ENCODE measurements around the gene MITF. TPM values are rescaled to one million over a fixed set of nuclear protein-coding genes. Genes with fewer than 3 reads are reported as not detected.

Gene MITF
- total RNA-seq, 1 donor from 2014 or later, result 5.7 TPM

GRCh38 chr3:69869643-69870042 is 130.4 kb downstream of the MITF start:
- H3K27ac Mint-ChIP-seq (ENCODE audit: unreplicated experiment), result no peak overlapping the region
- DNase-seq (ENCODE audit: low spot score), result no peak

GRCh38 chr3:69871251-69871650 is 132.0 kb downstream of the MITF start:
- H3K4me3 Mint-ChIP-seq (ENCODE audit: unreplicated experiment), result no peak overlapping the region
- no peak for DNase-seq (ENCODE audit: low spot score)
- H3K36me3 Mint-ChIP-seq (ENCODE audit: low read depth), result no peaks in the 10 kb centered on the region
- no peak for TF ChIP-seq CTCF (IDR thresholded peaks at IDR 0.05)
- no peaks in the 10 kb centered on the region for H3K9me3 Mint-ChIP-seq (ENCODE audit: low read depth)
- H3K27me3 Mint-ChIP-seq (ENCODE audit: low read depth), result no peaks in the 10 kb centered on the region
- no peak overlapping the region for H3K27ac Mint-ChIP-seq (ENCODE audit: unreplicated experiment)
- H3K4me1 Mint-ChIP-seq (ENCODE audit: low read depth), result peaks cover 38% of the 10 kb centered on the region

More at GRCh38 chr3:69869643-69870042, 130.4 kb downstream of the MITF start:
- no peaks in the 10 kb centered on the region for H3K9me3 Mint-ChIP-seq (ENCODE audit: low read depth)
- no peaks in the 10 kb centered on the region for H3K27me3 Mint-ChIP-seq (ENCODE audit: low read depth)
- no peaks in the 10 kb centered on the region for H3K36me3 Mint-ChIP-seq (ENCODE audit: low read depth)
- H3K4me3 Mint-ChIP-seq (ENCODE audit: unreplicated experiment), result no peak overlapping the region
- TF ChIP-seq CTCF (IDR thresholded peaks at IDR 0.05), result no peak
- H3K4me1 Mint-ChIP-seq (ENCODE audit: low read depth), result peaks cover 53% of the 10 kb centered on the region

- Mint-ChIP-seq H3K27ac (ENCODE audit: unreplicated experiment) (no peak overlapping the region), H3K27me3 (ENCODE audit: low read depth) (no peaks in the 10 kb centered on the region), H3K9me3 (ENCODE audit: low read depth) (no peaks in the 10 kb centered on the region), H3K4me3 (ENCODE audit: unreplicated experiment) (no peak overlapping the region), H3K36me3 (ENCODE audit: low read depth) (no peaks in the 10 kb centered on the region), H3K4me1 (ENCODE audit: low read depth) (peaks cover 32% of the 10 kb centered on the region)
- DNase-seq (ENCODE audit: low spot score), result no peak
- TF ChIP-seq CTCF (IDR thresholded peaks at IDR 0.05), result no peak
These were observed 132.6 kb downstream of the MITF start for GRCh38 chr3:69871868-69872267.

- Mint-ChIP-seq H3K27me3 (ENCODE audit: low read depth) (no peaks in the 10 kb centered on the region), H3K27ac (ENCODE audit: unreplicated experiment) (peak overlapping the region; percentile 5), H3K36me3 (ENCODE audit: low read depth) (no peaks in the 10 kb centered on the region), H3K4me1 (ENCODE audit: low read depth) (peaks cover 23% of the 10 kb centered on the region), H3K9me3 (ENCODE audit: low read depth) (no peaks in the 10 kb centered on the region), H3K4me3 (ENCODE audit: unreplicated experiment) (no peak overlapping the region)
- no peak for DNase-seq (ENCODE audit: low spot score)
- no peak for TF ChIP-seq CTCF (IDR thresholded peaks at IDR 0.05)
These were observed 133.6 kb downstream of the MITF start for GRCh38 chr3:69872783-69873378.

GRCh38 chr3:69876073-69876472 is 136.8 kb downstream of the MITF start:
- H3K36me3 Mint-ChIP-seq (ENCODE audit: low read depth), result no peaks in the 10 kb centered on the region
- no peak overlapping the region for H3K27ac Mint-ChIP-seq (ENCODE audit: unreplicated experiment)
- no peak for TF ChIP-seq CTCF (IDR thresholded peaks at IDR 0.05)

More at GRCh38 chr3:69876073-69876472, 136.8 kb downstream of the MITF start:
- DNase-seq (ENCODE audit: low spot score), result no peak
- Mint-ChIP-seq H3K27me3 (ENCODE audit: low read depth) (no peaks in the 10 kb centered on the region), H3K4me1 (ENCODE audit: low read depth) (peaks cover 13% of the 10 kb centered on the region), H3K4me3 (ENCODE audit: unreplicated experiment) (no peak overlapping the region), H3K9me3 (ENCODE audit: low read depth) (no peaks in the 10 kb centered on the region)
